T-helper 1 cell (primary cell): ENCODE data around the gene C7orf57.

Source experiments
- DNase-seq, 5 donors: peaks; one replicate each; pipeline ENCODE4 v3.0.0-alpha.2; 2012 to 2020

Gene C7orf57

GRCh38 chr7:48109848-48110663, 74.7 kb downstream of the C7orf57 start:
- peak; percentile 62 to 87 (median 77) for DNase-seq

DNA sequence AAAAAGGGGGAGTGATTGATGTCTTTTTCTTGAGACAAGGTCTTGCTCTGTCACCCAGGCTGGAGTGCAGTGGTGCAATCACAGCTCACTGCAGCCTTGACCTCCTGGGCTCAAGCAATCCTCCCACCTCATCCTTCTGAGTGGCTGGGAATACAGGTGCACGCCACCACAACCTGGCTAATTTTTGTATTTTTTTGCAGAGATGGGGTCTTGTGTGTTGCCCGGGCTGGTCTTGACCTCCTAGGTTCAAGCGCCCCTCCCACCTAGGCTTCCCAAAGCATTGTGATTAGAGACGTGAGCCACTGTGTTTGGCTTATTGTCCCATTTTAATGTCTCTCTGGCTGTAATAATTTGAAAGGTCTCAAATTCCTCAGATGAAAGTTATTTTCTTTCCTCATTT, 75.5 kb downstream of the C7orf57 start:
- DNase-seq, result no peak
